Spleen (tissue), 11 donors: Measurements from ENCODE around the gene STAT4. TPM values are rescaled to one million over a fixed set of nuclear protein-coding genes. Genes with fewer than 3 reads are reported as not detected.
A peak's percentile ranks its signal among the peaks of the same experiment; 100 is the strongest.

ENCODE experiments used
- DNase-seq: peaks from one replicate; pipeline ENCODE4 v3.0.0-alpha.2; 2020
- H3K27ac ChIP-seq, 8 donors: fragments of 200-600 bp; sonication (generic) in 7 of 8; 1 replicate in 4 of 8; 2 replicates in 4 of 8; pipeline versions ENCODE4 v1.5.0 to v1.8.0; 2016 to 2021; ENCODE audit warnings: inconsistent platforms in 4 of 8, mild to moderate bottlenecking in 4 of 8, moderate library complexity in 1 of 8
- H3K27me3 ChIP-seq, 7 donors: fragments of 200-600 bp; sonication (generic) in 6 of 7; replicated peaks in 1 of 7; 1 replicate in 4 of 7; 2 replicates in 3 of 7; pipeline versions ENCODE4 v1.5.0 to v1.8.0; 2016 to 2021; ENCODE audit warnings: inconsistent platforms in 3 of 7, mild to moderate bottlenecking in 1 of 7
- H3K36me3 ChIP-seq, 6 donors: fragments of 200-600 bp; sonication (generic) in 5 of 6; 1 replicate in 4 of 6; 2 replicates in 2 of 6; pipeline versions ENCODE4 v1.5.0 to v1.8.0; 2016 to 2021; ENCODE audit warnings: inconsistent platforms in 2 of 6
- H3K4me1 ChIP-seq, 6 donors: fragments of 200-600 bp; sonication (generic) in 5 of 6; 1 replicate in 3 of 6; 2 replicates in 3 of 6; pipeline versions ENCODE4 v1.5.0 to v1.8.0; 2016 to 2021; ENCODE audit warnings: inconsistent platforms in 3 of 6
- H3K4me3 ChIP-seq, 8 donors: fragments of 200-600 bp; sonication (generic) in 7 of 8; 1 replicate in 4 of 8; 2 replicates in 4 of 8; pipeline versions ENCODE4 v1.5.0 to v1.8.0; 2016 to 2021; ENCODE audit warnings: inconsistent platforms in 4 of 8, mild to moderate bottlenecking in 4 of 8, moderate library complexity in 2 of 8
- H3K9me3 ChIP-seq, 8 donors: fragments of 200-600 bp; sonication (generic) in 7 of 8; 1 replicate in 4 of 8; 2 replicates in 4 of 8; pipeline versions ENCODE4 v1.5.0 to v1.8.0; 2016 to 2021; ENCODE audit warnings: inconsistent platforms in 4 of 8
- POLR2A ChIP-seq, 3 donors: fragments of 450-650 bp; IDR thresholded peaks; one replicate each; pipeline ENCODE4 v1.5.1; 2017; ENCODE audit warnings: antibody characterized with exemption in 3 of 3, mild to moderate bottlenecking in 1 of 3
- POLR2AphosphoS5 ChIP-seq, 3 donors: sonication (generic); formaldehyde crosslinking; IDR thresholded peaks; one replicate each; pipeline ENCODE4 v1.5.1; 2017; ENCODE audit warnings: antibody characterized with exemption in 3 of 3
- WGBS, 5 donors: extraction: QIAGEN DNeasy Blood & Tissue Kit in 3 of 5; methylation state at CpG; one replicate each; pipeline versions ENCODE4 v1.1.5 to v1.1.7; 2013 to 2018; 5-methylcytosine and 5-hydroxymethylcytosine counted together
- intact Hi-C: fragments of 100-400 bp; cut with DNase I; formaldehyde crosslinking; loops from one replicate; pipeline ENCODE4 v1.15.0; 2023; ENCODE audit warnings: low total_unique reads
- polyA plus RNA-seq, 3 donors: library from polyadenylated mRNA; stranded (reverse); fragments of 200-250 nt; gene quantifications; one replicate each; pipeline ENCODE4 v1.2.1, GENCODE V29; 2013
- total RNA-seq, 7 donors: library from RNA; depleted of rRNA in 3 of 7; stranded (reverse); fragments of >200 nt in 3 of 7; fragmentation: NEBNext Ultra II Directional in 4 of 7; extraction: Animal tissue kit (Norgen Biotek cat#: 25700) in 4 of 7; gene quantifications; one replicate each; pipeline versions ENCODE4 v1.1.0 to v1.2.1, GENCODE V29; 2016 to 2021
- TF ChIP-seq, protein P1 (sequence below), 11 experiments: fragments of 200-600 bp in 7 of 11; fragments of 450-650 bp in 4 of 11; sonication (generic) in 4 of 11; IDR thresholded peaks in 8 of 11; conservative IDR thresholded peaks in 3 of 11; 1 replicate in 7 of 11; 2 replicates in 4 of 11; pipeline versions ENCODE4 v1.4.0 to v1.8.0; 2016 to 2021; ENCODE audit warnings: antibody characterized with exemption in 11 of 11, inconsistent platforms in 4 of 11, mild to moderate bottlenecking in 1 of 11
- donor health status: healthy with polysubstance abuse.
- donor health status: DM: no; HTN: no; CAD: no; lungs with moderate emphysema.
- donor health status: DM: no; HTN: no; CAD: no.
- donor health status: Bipolar disorder and iron deficiency.
- donor health status: healthy.
- donor health status: DM: no; HTN: no; CAD: no.
- donor health status: DM: yes; HTN: yes; CAD: no.

Gene STAT4
- total and polyA plus RNA-seq, 10 donors, result 4.0 to 36.7 (median 25.6) TPM

DNA sequence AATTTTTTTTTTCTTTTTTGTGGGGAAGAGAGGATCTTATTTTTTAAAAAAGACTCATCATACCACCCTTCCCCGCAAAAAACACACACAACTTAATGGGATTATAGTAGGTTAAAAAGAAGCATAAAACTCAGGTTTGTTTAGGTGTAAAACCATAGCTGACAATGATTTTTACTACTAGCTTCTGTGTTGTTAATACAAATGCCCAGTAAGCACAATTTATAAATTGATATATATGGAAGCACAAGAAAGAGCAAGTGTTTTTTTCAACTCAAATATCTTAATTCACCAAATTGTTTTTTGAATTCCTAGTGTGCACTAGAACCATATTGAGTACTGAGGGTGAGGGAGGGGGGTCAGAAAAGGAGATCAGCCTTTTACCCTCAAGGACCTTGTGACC lies 7.0 kb downstream of the STAT4 start:
- no peak for DNase-seq
- H3K36me3 ChIP-seq, result peaks cover 0 to 38% (median 0%) of the 10 kb centered on the region in 6 donors
- H3K27me3 ChIP-seq, result no peaks in the 10 kb centered on the region
- peaks cover 0 to 3% (median 0%) of the 10 kb centered on the region in 8 donors for H3K9me3 ChIP-seq
- H3K27ac ChIP-seq, result no peak overlapping the region
- 89 to 100% (median 96%) methylated on average over 1 of the region's 1 CpG for WGBS, 5 donors
- intact Hi-C loops, result no loop called here
- H3K4me1 ChIP-seq, result peaks cover 0 to 29% (median 3%) of the 10 kb centered on the region in 6 donors
- TF ChIP-seq POLR2AphosphoS5 (IDR thresholded peaks at IDR 0.05) (no peak), POLR2A (IDR thresholded peaks at IDR 0.05) (no peak)
- TF ChIP-seq, protein P1, sequence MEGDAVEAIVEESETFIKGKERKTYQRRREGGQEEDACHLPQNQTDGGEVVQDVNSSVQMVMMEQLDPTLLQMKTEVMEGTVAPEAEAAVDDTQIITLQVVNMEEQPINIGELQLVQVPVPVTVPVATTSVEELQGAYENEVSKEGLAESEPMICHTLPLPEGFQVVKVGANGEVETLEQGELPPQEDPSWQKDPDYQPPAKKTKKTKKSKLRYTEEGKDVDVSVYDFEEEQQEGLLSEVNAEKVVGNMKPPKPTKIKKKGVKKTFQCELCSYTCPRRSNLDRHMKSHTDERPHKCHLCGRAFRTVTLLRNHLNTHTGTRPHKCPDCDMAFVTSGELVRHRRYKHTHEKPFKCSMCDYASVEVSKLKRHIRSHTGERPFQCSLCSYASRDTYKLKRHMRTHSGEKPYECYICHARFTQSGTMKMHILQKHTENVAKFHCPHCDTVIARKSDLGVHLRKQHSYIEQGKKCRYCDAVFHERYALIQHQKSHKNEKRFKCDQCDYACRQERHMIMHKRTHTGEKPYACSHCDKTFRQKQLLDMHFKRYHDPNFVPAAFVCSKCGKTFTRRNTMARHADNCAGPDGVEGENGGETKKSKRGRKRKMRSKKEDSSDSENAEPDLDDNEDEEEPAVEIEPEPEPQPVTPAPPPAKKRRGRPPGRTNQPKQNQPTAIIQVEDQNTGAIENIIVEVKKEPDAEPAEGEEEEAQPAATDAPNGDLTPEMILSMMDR (IDR thresholded peaks at IDR 0.05 in 8 of 11, conservative IDR thresholded peaks at IDR 0.05 in 3 of 11), result no peak
- no peak overlapping the region for H3K4me3 ChIP-seq

DNA sequence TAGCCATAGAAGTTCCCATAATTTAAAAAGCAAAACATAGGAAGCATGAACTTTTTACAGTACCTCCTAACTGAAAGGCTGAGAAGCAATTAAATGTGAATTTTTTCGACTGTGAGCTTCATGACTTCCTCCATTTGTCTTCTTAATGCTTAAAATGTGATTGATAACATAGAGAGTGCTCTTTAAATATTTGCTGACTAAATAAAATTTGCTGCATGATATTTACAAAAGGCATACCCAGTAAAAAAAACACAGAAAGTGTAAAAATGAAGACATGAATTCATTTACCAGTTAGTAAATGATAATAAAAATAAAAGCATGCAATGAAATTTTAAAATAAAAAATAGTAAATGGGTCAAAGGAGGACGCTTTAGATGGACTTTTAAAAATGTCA lies 21.9 kb downstream of the STAT4 start:
- peaks cover 0 to 34% (median 7%) of the 10 kb centered on the region in 6 donors for H3K4me1 ChIP-seq

DNA sequence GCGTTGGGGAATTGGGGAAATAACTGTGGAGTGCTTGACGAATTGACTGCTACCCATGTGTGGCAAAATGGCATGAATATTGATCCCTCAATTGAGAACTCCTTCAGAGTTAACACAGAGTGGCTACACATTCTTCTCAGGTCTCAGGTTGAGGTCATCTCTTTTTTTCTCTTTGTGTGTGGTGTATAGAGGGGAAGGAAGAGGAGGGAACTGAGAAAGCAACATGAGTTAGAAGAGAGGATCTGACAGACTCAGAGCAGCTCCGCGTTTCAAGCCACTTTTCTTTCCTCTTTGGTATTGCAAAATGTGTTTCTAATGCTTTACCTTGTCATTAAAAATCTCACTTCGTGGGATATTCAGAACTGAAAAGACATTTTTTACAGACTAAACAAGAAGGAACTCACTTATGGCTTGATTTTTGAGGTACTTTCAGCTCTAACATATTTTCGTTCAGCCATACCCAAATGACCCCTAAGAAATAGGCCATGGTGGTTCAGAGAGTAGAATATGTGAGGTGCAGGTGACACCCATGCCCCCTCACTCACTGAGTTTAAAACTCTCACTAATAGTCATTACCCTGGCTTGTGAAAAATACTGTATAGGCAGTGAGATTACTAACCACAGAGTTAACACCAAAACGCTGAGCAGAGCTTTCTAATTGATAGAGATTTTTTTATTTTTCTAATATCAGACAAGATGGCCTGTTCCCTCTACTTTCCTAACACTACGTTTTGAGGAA lies 22.5 kb downstream of the STAT4 start:
- intact Hi-C loops, result no loop called here
- Histone ChIP-seq H3K36me3 (peaks cover 0 to 5% (median 0%) of the 10 kb centered on the region in 6 donors), H3K4me1 (peaks cover 0 to 34% (median 7%) of the 10 kb centered on the region in 6 donors)

More for the DNA sequence above, 21.9 kb downstream of the STAT4 start:
- Histone ChIP-seq H3K27ac (peak overlapping the region in 7 of 8 donors; percentile 28 to 78 (median 56)), H3K9me3 (no peaks in the 10 kb centered on the region), H3K36me3 (peaks cover 0 to 5% (median 0%) of the 10 kb centered on the region in 6 donors), H3K27me3 (no peaks in the 10 kb centered on the region), H3K4me3 (no peak overlapping the region)
- DNase-seq, result no peak
- WGBS, 5 donors, result 47 to 58% (median 54%) methylated on average over 2 of the region's 2 CpGs
- intact Hi-C loops, result no loop called here
- TF ChIP-seq POLR2AphosphoS5 (IDR thresholded peaks at IDR 0.05), result no peak
- no peak for TF ChIP-seq POLR2A (IDR thresholded peaks at IDR 0.05)
- TF ChIP-seq, protein P1 (IDR thresholded peaks at IDR 0.05 in 8 of 11, conservative IDR thresholded peaks at IDR 0.05 in 3 of 11), result no peak

DNA sequence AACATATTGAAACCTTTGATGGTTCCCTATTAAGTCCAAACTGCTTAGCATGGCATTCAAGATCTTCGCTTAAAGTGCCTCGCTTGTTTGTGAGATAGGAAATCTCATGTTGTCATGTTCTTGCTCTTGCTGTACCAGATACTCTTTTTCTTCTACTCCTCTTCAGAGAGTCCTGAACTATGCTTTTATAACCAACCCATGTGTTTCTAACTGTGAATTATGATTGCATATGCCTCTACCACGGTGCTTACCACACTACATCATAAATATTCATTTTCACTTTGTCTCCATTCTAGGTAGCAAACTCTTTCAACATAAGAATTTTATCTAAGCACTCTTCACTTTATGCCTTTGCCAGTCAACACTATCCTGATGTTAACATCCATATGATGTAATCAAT lies 23.6 kb downstream of the STAT4 start:
- TF ChIP-seq, protein P1 (IDR thresholded peaks at IDR 0.05 in 8 of 11, conservative IDR thresholded peaks at IDR 0.05 in 3 of 11), result no peak
- no peak for TF ChIP-seq POLR2A (IDR thresholded peaks at IDR 0.05)
- TF ChIP-seq POLR2AphosphoS5 (IDR thresholded peaks at IDR 0.05), result no peak
- peak overlapping the region in 6 of 8 donors; percentile 12 to 78 (median 58) for H3K27ac ChIP-seq
- H3K27me3 ChIP-seq, result no peaks in the 10 kb centered on the region
- 81 to 90% (median 85%) methylated on average over 3 of the region's 3 CpGs for WGBS, 5 donors
- H3K4me1 ChIP-seq, result peaks cover 0 to 34% (median 7%) of the 10 kb centered on the region in 6 donors
- intact Hi-C loops, result no loop called here
- no peaks in the 10 kb centered on the region for H3K9me3 ChIP-seq
- H3K36me3 ChIP-seq, result peaks cover 0 to 5% (median 0%) of the 10 kb centered on the region in 6 donors
- DNase-seq, result no peak
- H3K4me3 ChIP-seq, result no peak overlapping the region

More for the DNA sequence above, 22.5 kb downstream of the STAT4 start:
- Histone ChIP-seq H3K4me3 (no peak overlapping the region), H3K9me3 (no peaks in the 10 kb centered on the region), H3K27ac (peak overlapping the region; percentile 22 to 78 (median 54)), H3K27me3 (no peaks in the 10 kb centered on the region)
- no peak for TF ChIP-seq POLR2A (IDR thresholded peaks at IDR 0.05)
- no peak for DNase-seq
- 37 to 46% (median 42%) methylated on average over 8 of the region's 8 CpGs for WGBS, 5 donors
